ENCODE results near the gene SOX4.
"Not testable (repeated sequence)": the region's sequence is repeated elsewhere in the genome, so short reads cannot be mapped to it uniquely, and the experiment has no call there.

Gene SOX4

GRCh38 chr6:21593412-21593926 is at the start of gene SOX4:
SOX4 (plus strand) TSS chr6:21593751; CDS start chr6:21594535, 784 bp downstream.
- DNase-seq: peak; percentile 99

GRCh38 chr6:21552286-21552685 is 41.3 kb upstream of the SOX4 start:
- not testable (repeated sequence) for DNase-seq

- peak; percentile 13 for DNase-seq
Observed at GRCh38 chr6:21554286-21554685, 39.3 kb upstream of the SOX4 start.

- DNase-seq: no peak
Observed at GRCh38 chr6:21555197-21555596, 38.4 kb upstream of the SOX4 start.

- no peak for DNase-seq
Observed at GRCh38 chr6:21556511-21556910, 37.0 kb upstream of the SOX4 start.

GRCh38 chr6:21556968-21557721 is 36.4 kb upstream of the SOX4 start:
- no peak for DNase-seq

- peak; percentile 97 for DNase-seq
Observed at GRCh38 chr6:21559238-21559637, 34.3 kb upstream of the SOX4 start.

- DNase-seq: no peak
Observed at GRCh38 chr6:21560249-21560648, 33.3 kb upstream of the SOX4 start.

GRCh38 chr6:21565431-21565830 is 28.1 kb upstream of the SOX4 start:
- DNase-seq: no peak

- no peak for DNase-seq
Observed at GRCh38 chr6:21578523-21578922, 15.0 kb upstream of the SOX4 start.

- DNase-seq: no peak
Observed at GRCh38 chr6:21582651-21583050, 10.9 kb upstream of the SOX4 start.

GRCh38 chr6:21586300-21586699 is 7.3 kb upstream of the SOX4 start:
- no peak for DNase-seq

- DNase-seq: peak; percentile 98
Observed at GRCh38 chr6:21586740-21587178, 6.8 kb upstream of the SOX4 start.

GRCh38 chr6:21587179-21587960 is 6.2 kb upstream of the SOX4 start:
- peak; percentile 91 for DNase-seq

GRCh38 chr6:21587961-21588480 is 5.5 kb upstream of the SOX4 start:
- DNase-seq: peak; percentile 91

- DNase-seq: peak; percentile 92
Observed at GRCh38 chr6:21588481-21589351, 4.8 kb upstream of the SOX4 start.

- DNase-seq: peak; percentile 91
Observed at GRCh38 chr6:21589352-21590345, 3.9 kb upstream of the SOX4 start.

- no peak for DNase-seq
Observed at GRCh38 chr6:21590346-21590745, 3.2 kb upstream of the SOX4 start.

GRCh38 chr6:21591446-21591845 is 2.1 kb upstream of the SOX4 start:
- no peak for DNase-seq

GRCh38 chr6:21592953-21593352 is 598 bp upstream of the SOX4 start:
- peak; percentile 61 for DNase-seq

- DNase-seq: no peak
Observed at GRCh38 chr6:21593927-21594415, 420 bp downstream of the SOX4 start.

All from NCI-H2171 treated with DMSO at 0.1 percent for 48 hours (cell line).